SK-N-MC (cell line): Measurements from ENCODE around the gene USP47.

Experiments used
- EZH2 ChIP-seq: fragments of 200-600 bp; sonication (generic); IDR thresholded peaks from one replicate; pipeline ENCODE4 v1.6.1; 2017; ENCODE audit warnings: antibody characterized with exemption
- FOXP2 ChIP-seq: optimal IDR thresholded peaks from 2 replicates; pipeline ENCODE3; 2011; ENCODE audit warnings: mild to moderate bottlenecking, moderate library complexity; ENCODE audit not compliant: insufficient read depth; ENCODE audit errors: extremely low read length, control extremely low read depth

DNA sequence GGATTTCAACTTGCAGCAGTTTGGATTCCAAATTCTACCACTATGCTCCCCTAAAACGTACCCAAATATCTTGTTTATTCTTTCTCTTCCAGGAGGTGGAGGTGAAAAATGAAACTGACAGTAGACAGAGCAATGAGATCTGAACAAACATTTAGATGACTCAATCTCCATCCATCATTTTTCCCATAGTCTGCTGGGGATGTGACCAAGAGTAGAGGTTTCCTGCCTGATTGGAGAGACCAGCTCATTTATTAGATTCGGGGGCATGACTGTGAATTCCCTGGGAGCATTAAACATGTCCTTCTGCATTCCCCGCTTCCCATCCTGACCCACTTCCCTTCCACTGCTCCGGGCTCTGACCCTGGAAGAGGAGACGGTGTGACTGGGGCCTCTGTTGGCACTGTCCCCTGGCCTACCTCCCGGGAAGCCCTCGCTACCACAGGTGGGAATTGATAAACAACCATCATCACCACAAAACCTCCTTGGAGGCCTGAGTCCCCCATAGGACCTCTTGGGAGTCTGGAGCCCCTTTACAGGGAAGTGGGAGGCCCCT is 146.4 kb downstream of the USP47 start:
- TF ChIP-seq EZH2 (no peak), FOXP2 (no peak)
